Large intestine (tissue), 3 donors: ENCODE data around the gene GCN1. TPM values are rescaled to one million over a fixed set of nuclear protein-coding genes. Genes with fewer than 3 reads are reported as not detected.

Experiments
- DNase-seq, 2 donors: peaks; one replicate each; pipeline versions ENCODE4 v3.0.0 to v3.0.0-alpha.2; 2013
- H3K27ac ChIP-seq: one replicate; pipeline ENCODE4 v1.5.1; 2013; ENCODE audit warnings: low read length
- H3K27me3 ChIP-seq: 2 replicates; pipeline ENCODE4 v1.6.1; 2013; ENCODE audit warnings: low read length; ENCODE audit not compliant: control insufficient read depth, insufficient read depth
- H3K36me3 ChIP-seq: 2 replicates; pipeline ENCODE4 v1.6.1; 2013; ENCODE audit warnings: low read length; ENCODE audit not compliant: control insufficient read depth, insufficient read depth
- H3K4me1 ChIP-seq: one replicate; pipeline ENCODE4 v1.6.1; 2013; ENCODE audit warnings: low read length; ENCODE audit not compliant: control insufficient read depth, insufficient read depth
- H3K4me3 ChIP-seq: one replicate; pipeline ENCODE4 v1.5.1; 2013; ENCODE audit warnings: low read length
- H3K9me3 ChIP-seq: one replicate; pipeline ENCODE4 v1.6.1; 2013; ENCODE audit warnings: mild to moderate bottlenecking, low read depth, low read length, moderate library complexity; ENCODE audit not compliant: control insufficient read depth
- WGBS: methylation state at CpG from one replicate; pipeline ENCODE4 v1.1.5; 2013; ENCODE audit warnings: low lambda C conversion rate; ENCODE audit not compliant: insufficient coverage; 5-methylcytosine and 5-hydroxymethylcytosine counted together
- polyA plus RNA-seq: library from polyadenylated mRNA; unstranded; fragments of 120-200 nt; gene quantifications from one replicate; pipeline ENCODE4 v1.2.1, GENCODE V29; 2013

GCN1 gene
- polyA plus RNA-seq, 1 donor, result 51.0 TPM

DNA sequence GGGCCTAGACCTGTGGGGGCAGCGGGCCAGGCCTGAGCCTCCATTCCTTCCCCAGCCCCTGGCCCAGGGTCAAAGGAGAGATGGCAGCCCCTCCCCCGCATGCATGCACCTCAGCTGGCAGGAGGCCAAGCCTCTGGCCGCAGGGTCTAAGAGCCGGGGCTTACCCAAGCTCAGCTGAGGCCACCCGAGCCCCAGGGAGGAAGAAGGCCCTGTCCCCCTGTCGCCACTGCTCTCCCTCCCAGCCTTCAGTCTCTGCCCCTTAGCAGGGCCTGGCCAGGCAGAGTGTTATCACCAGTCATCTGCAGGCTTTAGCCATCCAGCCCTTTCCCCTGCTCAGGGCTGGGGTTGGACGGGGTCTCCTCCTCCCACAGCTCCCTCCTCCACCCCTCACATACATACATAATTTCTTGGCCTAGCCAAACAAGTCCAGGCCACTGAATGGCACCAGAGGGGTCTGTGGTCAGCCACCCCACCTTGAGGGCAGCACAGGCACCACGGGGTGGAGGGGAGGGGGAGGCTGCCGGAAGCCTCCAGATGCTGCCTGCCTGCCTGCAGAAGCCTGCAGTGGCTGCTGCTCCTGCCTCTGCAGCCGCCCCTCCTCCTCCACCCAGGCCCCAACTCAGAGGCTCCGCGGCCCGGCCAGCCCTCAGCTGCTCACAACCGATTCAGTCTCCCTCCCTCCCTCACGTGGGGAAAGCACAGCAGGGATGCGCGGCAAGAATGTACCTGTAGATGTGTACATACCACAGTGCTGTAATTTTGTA is 100.7 kb downstream of the GCN1 start:
- Histone ChIP-seq H3K36me3 (peaks cover 35% of the 10 kb centered on the region), H3K4me3 (no peak overlapping the region), H3K27ac (no peak overlapping the region), H3K27me3 (no peaks in the 10 kb centered on the region), H3K9me3 (no peaks in the 10 kb centered on the region), H3K4me1 (no peaks in the 10 kb centered on the region)
- no peak for DNase-seq
- WGBS, result no CpG with 5 or more reads among the region's 17 CpGs

DNA sequence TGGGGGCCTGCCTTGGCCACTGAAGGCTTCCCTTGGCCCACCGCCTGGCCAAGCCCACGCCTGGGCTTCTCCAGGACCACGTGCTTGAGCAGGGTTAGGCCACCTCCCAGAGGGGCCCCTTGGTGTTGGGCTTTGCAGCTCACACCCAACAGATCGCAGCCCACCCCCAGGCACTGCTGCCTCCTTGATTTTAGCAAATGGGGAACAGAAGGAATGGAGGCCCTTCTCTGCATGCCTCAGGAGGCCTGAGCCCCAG is 101.3 kb downstream of the GCN1 start:
- Histone ChIP-seq H3K27ac (no peak overlapping the region), H3K27me3 (no peaks in the 10 kb centered on the region), H3K4me1 (no peaks in the 10 kb centered on the region), H3K36me3 (peaks cover 31% of the 10 kb centered on the region), H3K9me3 (no peaks in the 10 kb centered on the region), H3K4me3 (no peak overlapping the region)
- WGBS, result no CpG with 5 or more reads among the region's 4 CpGs
- DNase-seq, result no peak

DNA sequence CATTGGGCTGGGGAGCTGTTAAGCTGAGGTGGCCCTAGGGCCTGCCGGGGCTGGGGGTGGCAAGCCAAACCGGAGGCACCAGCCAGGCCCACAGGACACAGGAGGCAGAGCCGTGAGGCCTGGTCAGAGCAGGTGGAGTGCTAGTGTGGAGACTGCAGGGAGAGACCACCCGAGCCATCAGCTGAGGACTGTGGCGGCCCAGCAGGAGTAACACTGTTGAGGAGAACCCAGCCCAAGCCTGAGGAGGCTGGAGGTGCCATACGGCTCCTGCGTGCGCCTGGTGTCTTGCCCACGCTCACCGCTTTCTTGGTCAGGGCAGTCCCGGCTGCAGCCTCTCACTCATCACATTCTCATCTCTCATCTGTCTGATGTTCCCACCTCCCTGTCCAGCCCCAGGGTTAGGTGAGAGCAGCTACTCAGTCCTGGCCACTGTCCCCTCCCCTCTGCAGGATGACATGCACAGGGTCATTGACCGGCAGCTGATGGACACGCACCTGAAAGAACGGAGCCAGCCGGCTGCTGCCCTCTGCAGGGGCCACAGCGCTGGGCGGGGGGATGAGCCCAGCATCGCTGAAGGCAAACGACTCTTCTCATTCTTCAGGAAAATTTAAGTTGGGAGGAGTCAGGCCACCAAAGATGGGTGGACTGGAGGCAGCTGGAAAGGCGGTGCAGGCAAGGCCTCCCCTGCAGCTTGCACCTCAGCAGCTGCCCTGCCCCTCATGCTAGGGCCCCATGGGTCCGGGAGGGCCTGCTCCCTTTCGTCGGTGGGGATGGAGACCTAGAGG is 101.8 kb downstream of the GCN1 start:
- no peaks in the 10 kb centered on the region for H3K27me3 ChIP-seq
- H3K4me1 ChIP-seq, result no peaks in the 10 kb centered on the region
- H3K27ac ChIP-seq, result no peak overlapping the region
- H3K9me3 ChIP-seq, result no peaks in the 10 kb centered on the region
- no CpG with 5 or more reads among the region's 23 CpGs for WGBS
- H3K36me3 ChIP-seq, result peaks cover 28% of the 10 kb centered on the region
- no peak overlapping the region for H3K4me3 ChIP-seq
- DNase-seq, result no peak

DNA sequence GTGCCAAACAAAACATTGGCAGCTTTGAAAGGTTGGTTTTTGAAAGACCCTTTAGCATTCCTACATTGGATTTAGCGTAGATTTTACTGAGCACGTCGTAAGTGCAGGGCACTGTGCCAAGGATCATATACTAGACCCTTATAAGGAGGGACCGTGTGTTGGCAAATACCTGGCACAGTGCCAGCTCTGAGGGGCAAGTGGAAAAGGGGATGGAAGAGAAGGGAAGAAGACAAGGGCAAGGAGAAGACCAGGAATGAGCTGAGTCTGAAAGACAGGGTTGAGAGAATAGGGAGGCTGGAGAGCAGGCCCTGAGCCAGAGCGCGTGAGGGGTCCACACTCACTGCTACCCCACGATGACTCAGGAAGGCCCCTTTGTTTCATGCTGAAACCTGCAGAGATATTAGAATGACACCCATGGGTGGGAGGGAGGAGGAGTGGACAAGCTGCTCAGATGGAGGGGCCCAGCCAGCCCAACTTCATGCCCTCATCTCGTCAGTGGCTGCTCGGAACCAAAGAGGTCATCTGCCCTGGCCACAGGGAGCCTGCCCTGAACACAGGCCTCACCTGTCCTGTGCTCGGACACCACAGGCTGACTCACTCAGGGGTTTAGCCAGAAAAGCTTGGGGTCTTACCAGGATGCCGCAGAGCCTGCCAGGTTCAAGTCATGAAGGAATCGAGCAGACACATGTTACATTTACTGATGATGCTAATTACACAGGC is 103.0 kb downstream of the GCN1 start:
- Histone ChIP-seq H3K36me3 (peaks cover 19% of the 10 kb centered on the region), H3K27ac (no peak overlapping the region), H3K9me3 (no peaks in the 10 kb centered on the region), H3K4me1 (peaks cover 6% of the 10 kb centered on the region), H3K4me3 (no peak overlapping the region), H3K27me3 (no peaks in the 10 kb centered on the region)
- no peak for DNase-seq
- no CpG with 5 or more reads among the region's 12 CpGs for WGBS

DNA sequence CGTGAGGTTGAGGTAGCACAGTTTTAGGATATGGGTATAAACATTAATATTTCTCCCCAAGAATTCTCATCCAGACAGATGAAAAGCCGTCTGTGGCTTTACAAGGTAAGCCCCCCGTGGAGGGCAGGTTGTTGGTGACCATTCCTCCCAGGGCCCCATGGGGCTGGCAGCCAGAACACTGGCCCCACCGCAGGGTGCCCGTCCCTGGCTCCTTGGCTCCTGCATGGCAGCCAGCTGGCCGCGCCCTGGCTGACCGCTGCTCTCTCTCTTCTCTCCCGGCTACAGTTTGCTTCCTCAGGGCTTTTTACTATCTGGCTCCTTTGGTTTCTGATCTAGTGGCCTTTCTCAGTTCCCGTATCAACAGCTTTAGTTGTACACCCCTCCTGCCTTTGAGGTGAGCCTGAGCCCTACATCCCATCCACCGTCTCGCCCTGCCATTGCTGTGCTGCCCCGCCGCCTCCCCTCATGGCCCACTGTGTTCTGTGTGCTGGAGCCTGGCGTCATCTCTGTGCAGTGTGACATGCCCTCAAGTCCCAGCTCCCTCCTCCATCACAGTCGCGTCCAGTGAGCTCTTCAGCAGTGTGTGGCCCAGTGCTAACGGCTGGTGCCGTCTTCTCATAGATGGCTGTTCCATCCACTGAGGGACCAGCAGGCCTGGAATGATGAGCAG is 103.8 kb downstream of the GCN1 start:
- Histone ChIP-seq H3K4me1 (peaks cover 6% of the 10 kb centered on the region), H3K27me3 (no peaks in the 10 kb centered on the region), H3K4me3 (no peak overlapping the region), H3K27ac (no peak overlapping the region), H3K9me3 (no peaks in the 10 kb centered on the region), H3K36me3 (peaks cover 11% of the 10 kb centered on the region)
- no peak for DNase-seq
- WGBS, result no CpG with 5 or more reads among the region's 19 CpGs

DNA sequence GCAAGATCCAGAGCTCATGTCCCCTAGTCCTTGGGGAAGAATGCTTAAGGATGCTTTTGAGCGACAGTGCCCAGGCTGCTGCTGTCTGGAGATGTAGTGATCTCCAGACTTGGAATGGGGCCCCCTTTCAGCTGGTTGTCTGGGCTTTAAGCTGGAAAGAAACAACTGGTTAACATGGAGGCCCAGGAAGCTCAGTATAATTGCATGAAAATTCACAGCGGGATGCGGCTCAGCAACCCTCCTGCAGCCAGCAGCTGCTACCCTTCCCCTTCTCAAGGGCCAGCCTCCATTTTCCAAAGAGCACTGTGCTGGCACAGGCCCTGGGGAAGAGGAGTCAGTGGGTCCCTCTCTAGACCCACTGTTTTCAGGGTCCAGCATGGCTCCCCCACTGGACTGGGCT is 104.3 kb downstream of the GCN1 start:
- Histone ChIP-seq H3K4me1 (peaks cover 6% of the 10 kb centered on the region), H3K9me3 (no peaks in the 10 kb centered on the region), H3K27me3 (no peaks in the 10 kb centered on the region), H3K27ac (no peak overlapping the region), H3K4me3 (no peak overlapping the region), H3K36me3 (peaks cover 9% of the 10 kb centered on the region)
- DNase-seq, result no peak
- no CpG with 5 or more reads among the region's 3 CpGs for WGBS

DNA sequence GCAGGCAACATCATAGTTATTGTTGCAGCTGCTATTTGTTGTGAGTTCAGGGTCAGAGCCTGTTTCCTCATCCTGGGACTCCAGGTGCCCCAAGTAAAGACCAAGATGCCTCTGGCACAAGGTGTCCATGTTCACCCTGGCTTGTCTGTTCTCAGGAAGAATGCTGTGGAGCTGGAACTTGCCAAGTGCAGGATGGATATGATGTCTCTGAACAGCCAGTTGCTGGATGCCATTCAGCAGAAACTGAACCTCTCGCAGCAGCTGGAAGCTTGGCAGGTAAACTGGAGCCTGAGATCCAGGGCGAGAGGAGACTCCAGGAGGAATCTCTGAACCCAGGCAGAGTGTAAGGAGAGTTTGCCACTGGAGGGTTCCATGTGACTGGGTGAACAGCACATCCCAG is 104.7 kb downstream of the GCN1 start:
- Histone ChIP-seq H3K9me3 (no peaks in the 10 kb centered on the region), H3K36me3 (peaks cover 8% of the 10 kb centered on the region), H3K27me3 (no peaks in the 10 kb centered on the region), H3K27ac (no peak overlapping the region), H3K4me3 (no peak overlapping the region), H3K4me1 (peaks cover 6% of the 10 kb centered on the region)
- no CpG with 5 or more reads among the region's 2 CpGs for WGBS
- DNase-seq, result no peak

DNA sequence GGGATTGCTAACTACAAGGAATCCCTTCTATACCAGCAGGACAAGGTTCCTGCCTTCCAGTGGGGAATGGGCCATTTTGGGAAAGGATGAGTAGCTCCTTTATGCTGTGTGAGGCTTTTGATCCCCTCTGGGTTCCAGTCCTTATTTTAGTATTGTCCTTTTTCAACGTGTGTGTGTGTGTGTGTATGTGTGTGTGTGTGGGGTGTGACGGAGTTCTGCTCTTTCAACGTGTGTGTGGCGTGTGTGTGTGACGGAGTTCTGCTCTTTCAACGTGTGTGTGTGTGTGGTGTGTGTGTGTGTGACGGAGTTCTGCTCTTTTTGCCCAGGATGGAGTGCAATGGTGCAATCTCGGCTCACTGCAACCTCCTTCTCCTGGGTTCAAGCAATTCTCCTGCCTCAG is 105.4 kb downstream of the GCN1 start:
- no CpG with 5 or more reads among the region's 8 CpGs for WGBS
- H3K4me1 ChIP-seq, result peaks cover 6% of the 10 kb centered on the region
- no peak overlapping the region for H3K4me3 ChIP-seq
- H3K9me3 ChIP-seq, result no peaks in the 10 kb centered on the region
- H3K27me3 ChIP-seq, result no peaks in the 10 kb centered on the region
- H3K27ac ChIP-seq, result no peak overlapping the region
- peaks cover 4% of the 10 kb centered on the region for H3K36me3 ChIP-seq
- DNase-seq, result no peak

DNA sequence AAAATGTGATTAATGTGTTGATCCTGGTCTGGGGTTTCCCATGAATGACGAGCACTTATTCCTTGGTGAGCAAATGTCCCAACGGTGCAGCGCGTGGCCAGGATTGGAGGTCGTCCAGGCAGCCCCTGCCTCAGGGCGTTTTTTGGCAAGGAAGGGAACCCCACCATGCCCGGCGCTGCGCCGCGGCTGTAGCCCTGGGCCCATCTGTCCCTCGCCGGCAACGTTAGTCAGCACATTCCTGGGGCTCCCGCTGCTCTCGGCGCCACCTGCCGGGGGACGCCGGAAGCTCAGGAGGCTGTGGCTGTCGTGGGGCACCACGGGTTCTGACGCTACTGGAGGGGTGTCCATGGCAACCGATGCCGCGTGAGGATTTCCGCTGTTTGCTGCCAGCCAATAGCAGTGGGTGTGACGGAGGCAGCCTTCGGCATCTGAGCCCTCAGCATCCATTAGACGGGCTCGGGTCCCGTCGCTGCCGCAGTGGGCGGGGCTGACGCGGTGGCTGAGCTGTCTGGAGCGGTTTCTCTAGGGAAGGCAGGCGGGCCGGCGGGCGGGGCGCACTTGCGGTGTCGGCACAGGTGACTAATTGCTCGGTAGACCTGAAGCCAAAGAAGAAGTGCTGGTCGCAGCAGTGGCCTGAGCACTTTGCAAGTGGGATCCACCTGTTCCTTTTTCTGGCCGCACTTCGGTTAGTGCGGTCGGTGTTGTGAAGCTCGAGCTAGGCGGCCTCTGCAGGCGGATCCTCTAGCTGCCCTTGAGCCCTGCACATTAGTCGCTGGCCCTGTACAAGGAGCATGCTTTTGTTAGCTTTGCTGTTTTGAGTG is 107.5 kb downstream of the GCN1 start:
- H3K36me3 ChIP-seq, result peaks cover 4% of the 10 kb centered on the region
- DNase-seq, result peak; percentile 96 to 97
- peak overlapping the region; percentile 40 for H3K27ac ChIP-seq
- no peaks in the 10 kb centered on the region for H3K9me3 ChIP-seq
- no peaks in the 10 kb centered on the region for H3K27me3 ChIP-seq
- peak overlapping the region; percentile 23 for H3K4me3 ChIP-seq
- WGBS, result no CpG with 5 or more reads among the region's 55 CpGs
- H3K4me1 ChIP-seq, result peaks cover 6% of the 10 kb centered on the region
